ENCODE results near the gene ILK.
A peak's percentile ranks its signal among the peaks of the same experiment; 100 is the strongest.

ILK gene

GRCh38 chr11:6574816-6575715 is 28.5 kb upstream of the ILK start:
- DNase-seq = no peak

- DNase-seq = no peak
These were observed 26.9 kb upstream of the ILK start for GRCh38 chr11:6576471-6577373.

- no peak for DNase-seq
These were observed 25.4 kb upstream of the ILK start for GRCh38 chr11:6578134-6578533.

GRCh38 chr11:6579681-6580080 is 23.9 kb upstream of the ILK start:
- DNase-seq = no peak

- no peak for DNase-seq
These were observed 20.0 kb upstream of the ILK start for GRCh38 chr11:6583584-6583983.

- no peak for DNase-seq
These were observed 19.0 kb upstream of the ILK start for GRCh38 chr11:6584528-6584927.

- DNase-seq = peak; percentile 32
These were observed 16.9 kb upstream of the ILK start for GRCh38 chr11:6586434-6587359.

- no peak for DNase-seq
These were observed 16.1 kb upstream of the ILK start for GRCh38 chr11:6587360-6587953.

GRCh38 chr11:6588018-6588417 is 15.6 kb upstream of the ILK start:
- DNase-seq = no peak

- DNase-seq = no peak
These were observed 9.3 kb upstream of the ILK start for GRCh38 chr11:6594142-6594768.

- no peak for DNase-seq
These were observed 7.2 kb upstream of the ILK start for GRCh38 chr11:6596239-6596877.

GRCh38 chr11:6598555-6598954 is 5.0 kb upstream of the ILK start:
- no peak for DNase-seq

GRCh38 chr11:6599449-6599848 is 4.1 kb upstream of the ILK start:
- DNase-seq = no peak

- DNase-seq = no peak
These were observed 3.6 kb upstream of the ILK start for GRCh38 chr11:6599881-6600390.

- no peak for DNase-seq
These were observed 2.5 kb upstream of the ILK start for GRCh38 chr11:6601041-6601461.

GRCh38 chr11:6602096-6602940 is 1.3 kb upstream of the ILK start:
- no peak for DNase-seq

GRCh38 chr11:6604081-6604626 is 580 bp downstream of the ILK start:
- no peak for DNase-seq

- no peak for DNase-seq
These were observed 1.2 kb downstream of the ILK start for GRCh38 chr11:6604790-6605189.

GRCh38 chr11:6606471-6607189 is 3.1 kb downstream of the ILK start:
- peak; percentile 42 for DNase-seq

All from DMS153 (cell line).